SK-N-SH (cell line): ENCODE data around the gene SLX4IP.

Source experiments
- CTCF ChIP-seq: fragments of 200-600 bp; sonication (generic); IDR thresholded peaks from 2 replicates; pipeline ENCODE4 v1.6.1; 2017; ENCODE audit warnings: antibody characterized with exemption, mild to moderate bottlenecking, moderate library complexity
- EP300 ChIP-seq, 2 experiments: IDR thresholded peaks; 2 replicates each; pipeline versions ENCODE4 v1.4.0 to v1.6.1; 2012; ENCODE audit warnings: borderline replicate concordance in 1 of 2, low read depth in 1 of 2, low read length in 1 of 2
- FOXJ3 ChIP-seq: sonication (generic); formaldehyde crosslinking; IDR thresholded peaks from 2 replicates; pipeline ENCODE4 v1.5.1; 2020; ENCODE audit warnings: mild to moderate bottlenecking, missing genetic modification reagents
- FOXM1 ChIP-seq: IDR thresholded peaks from 2 replicates; pipeline ENCODE4 v1.4.0; 2012; ENCODE audit warnings: low read depth, mild to moderate bottlenecking
- MEF2A ChIP-seq: IDR thresholded peaks from 2 replicates; pipeline ENCODE4 v1.4.0; 2012; ENCODE audit warnings: low read depth, borderline replicate concordance
- POLR2AphosphoS5 ChIP-seq: IDR thresholded peaks from 2 replicates; pipeline ENCODE4 v1.6.1; 2012; ENCODE audit warnings: low read depth, low read length
- RAD21 ChIP-seq: IDR thresholded peaks from 2 replicates; pipeline ENCODE4 v1.6.1; 2012; ENCODE audit warnings: mild to moderate bottlenecking, low read length
- REST ChIP-seq: IDR thresholded peaks from 2 replicates; pipeline ENCODE4 v1.6.1; 2012; ENCODE audit warnings: mild to moderate bottlenecking, low read depth, low read length, moderate library complexity
- SMC3 ChIP-seq: IDR thresholded peaks from 2 replicates; pipeline ENCODE4 v1.6.1; 2012; ENCODE audit warnings: low read depth, low read length, improper control_type of control experiment
- TAF1 ChIP-seq: IDR thresholded peaks from 2 replicates; pipeline ENCODE4 v1.6.1; 2012; ENCODE audit warnings: low read depth, mild to moderate bottlenecking, low read length, moderate library complexity, borderline replicate concordance
- TF ChIP-seq, protein P1 (sequence below): fragments of 150-350 bp; IDR thresholded peaks from 2 replicates; pipeline ENCODE4 v1.6.1; 2017; ENCODE audit warnings: antibody characterized with exemption, low read length, low read depth, borderline replicate concordance
- TF ChIP-seq, protein P2 (sequence below): IDR thresholded peaks from 2 replicates; pipeline ENCODE4; 2012

DNA sequence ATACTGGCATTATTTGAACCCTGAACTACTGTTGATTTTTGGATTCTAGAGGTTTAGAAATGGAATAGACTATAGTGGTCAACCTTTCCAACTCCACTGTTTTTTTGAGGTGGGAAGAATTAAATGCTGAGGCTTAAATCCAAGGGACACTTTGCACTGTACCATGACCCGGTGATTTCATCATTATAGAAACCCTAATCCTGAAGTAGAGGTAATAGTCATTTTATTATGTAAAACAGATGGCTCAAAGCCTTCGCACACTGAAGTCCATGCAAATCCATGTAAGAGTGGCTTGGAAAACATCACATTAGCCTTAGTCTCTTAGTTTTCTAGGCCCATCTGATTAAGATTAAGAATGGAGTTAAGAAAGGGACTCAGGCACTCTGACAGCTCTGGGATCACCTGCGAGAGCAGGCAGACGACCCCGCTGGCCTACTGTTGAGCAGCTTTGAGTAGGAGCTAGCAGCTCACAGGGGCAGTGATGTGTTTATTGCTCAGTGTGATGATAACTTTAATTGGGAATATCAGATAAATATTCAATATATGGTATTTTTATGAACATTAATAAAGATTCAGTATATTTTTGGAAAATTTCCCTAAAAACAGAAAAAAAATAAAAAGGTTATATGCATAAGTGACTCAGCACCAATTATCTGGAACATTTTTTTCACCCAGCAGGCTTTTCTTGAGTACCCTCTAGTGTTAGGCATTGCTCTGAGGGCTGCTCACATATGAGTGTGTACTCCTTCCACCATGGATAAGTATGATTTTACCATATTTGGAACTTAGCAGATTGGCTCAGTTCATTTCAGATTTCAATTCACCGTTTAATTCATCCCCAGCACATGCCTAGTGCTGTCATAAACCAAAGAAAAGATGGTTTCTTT lies 13.4 kb downstream of the SLX4IP start:
- TF ChIP-seq CTCF: 0 out of 2 replicates have a peak, but pooled peaks have one; percentile 23
- no peak for TF ChIP-seq POLR2AphosphoS5
- TF ChIP-seq, protein P1, sequence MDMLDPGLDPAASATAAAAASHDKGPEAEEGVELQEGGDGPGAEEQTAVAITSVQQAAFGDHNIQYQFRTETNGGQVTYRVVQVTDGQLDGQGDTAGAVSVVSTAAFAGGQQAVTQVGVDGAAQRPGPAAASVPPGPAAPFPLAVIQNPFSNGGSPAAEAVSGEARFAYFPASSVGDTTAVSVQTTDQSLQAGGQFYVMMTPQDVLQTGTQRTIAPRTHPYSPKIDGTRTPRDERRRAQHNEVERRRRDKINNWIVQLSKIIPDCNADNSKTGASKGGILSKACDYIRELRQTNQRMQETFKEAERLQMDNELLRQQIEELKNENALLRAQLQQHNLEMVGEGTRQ: no peak
- TF ChIP-seq REST: no peak
- TF ChIP-seq FOXJ3: no peak
- no peak for TF ChIP-seq EP300 (IDR thresholded peaks at IDR 0.05; ENCODE audit: borderline replicate concordance in 1 of 2, low read depth in 1 of 2, low read length in 1 of 2)
- no peak for TF ChIP-seq TAF1
- no peak for TF ChIP-seq MEF2A
- TF ChIP-seq, protein P2, sequence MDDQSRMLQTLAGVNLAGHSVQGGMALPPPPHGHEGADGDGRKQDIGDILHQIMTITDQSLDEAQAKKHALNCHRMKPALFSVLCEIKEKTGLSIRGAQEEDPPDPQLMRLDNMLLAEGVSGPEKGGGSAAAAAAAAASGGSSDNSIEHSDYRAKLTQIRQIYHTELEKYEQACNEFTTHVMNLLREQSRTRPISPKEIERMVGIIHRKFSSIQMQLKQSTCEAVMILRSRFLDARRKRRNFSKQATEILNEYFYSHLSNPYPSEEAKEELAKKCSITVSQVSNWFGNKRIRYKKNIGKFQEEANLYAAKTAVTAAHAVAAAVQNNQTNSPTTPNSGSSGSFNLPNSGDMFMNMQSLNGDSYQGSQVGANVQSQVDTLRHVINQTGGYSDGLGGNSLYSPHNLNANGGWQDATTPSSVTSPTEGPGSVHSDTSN: no peak
- TF ChIP-seq RAD21: no peak
- TF ChIP-seq FOXM1: no peak
- no peak for TF ChIP-seq SMC3
